ENCODE measurements around the gene SLIT3.

GRCh38 chr5:168822248-168822744 is 478.6 kb downstream of the SLIT3 start:
- TF ChIP-seq CTCF (IDR thresholded peaks at IDR 0.05; ENCODE audit: poor library complexity) (no peak), EZH2 (IDR thresholded peaks at IDR 0.05; ENCODE audit: borderline replicate concordance) (no peak)
